Stomach (tissue), 4 donors: ENCODE results near the gene OARD1.
A peak's percentile ranks its signal among the peaks of the same experiment; 100 is the strongest.

Experiments
- CTCF ChIP-seq, 7 experiments: fragments of 450-650 bp in 4 of 7; fragments of 200-600 bp in 3 of 7; sonication (generic) in 3 of 7; IDR thresholded peaks; one replicate each; pipeline ENCODE4 v1.5.1; 2016 to 2019; ENCODE audit warnings: antibody characterized with exemption in 7 of 7, control low read depth in 2 of 7, mild to moderate bottlenecking in 1 of 7
- EP300 ChIP-seq: sonication (generic); formaldehyde crosslinking; IDR thresholded peaks from one replicate; pipeline ENCODE4 v1.6.1; 2017; ENCODE audit warnings: antibody characterized with exemption
- POLR2A ChIP-seq, 4 donors: fragments of 450-650 bp; IDR thresholded peaks; one replicate each; pipeline ENCODE4 v1.6.1; 2016; ENCODE audit warnings: antibody characterized with exemption in 4 of 4, control low read depth in 2 of 4, mild to moderate bottlenecking in 1 of 4, moderate library complexity in 1 of 4
- POLR2AphosphoS5 ChIP-seq, 3 donors: sonication (generic); formaldehyde crosslinking; IDR thresholded peaks; one replicate each; pipeline ENCODE4 v1.6.1; 2016; ENCODE audit warnings: antibody characterized with exemption in 3 of 3

- TF ChIP-seq EP300 = no peak
- peak in 6 of 7 experiments; percentile 66 to 99 (median 98) for TF ChIP-seq CTCF (IDR thresholded peaks at IDR 0.05)
- TF ChIP-seq POLR2A (IDR thresholded peaks at IDR 0.05) = no peak
- peak; percentile 19 to 72 (median 30) for TF ChIP-seq POLR2AphosphoS5 (IDR thresholded peaks at IDR 0.05)
Measured at GRCh38 chr6:41027799-41028560, 44.2 kb downstream of the OARD1 start.
